CD8-positive, alpha-beta memory T cell (primary cell): Measurements from ENCODE around the gene POLE4. TPM values are rescaled to one million over a fixed set of nuclear protein-coding genes. Genes with fewer than 3 reads are reported as not detected.
A peak's percentile ranks its signal among the peaks of the same experiment; 100 is the strongest.

ENCODE experiments used
- CTCF ChIA-PET: fragments of 350-600 bp; sonication (Branson Sonifier 250); formaldehyde crosslinking; loops from one replicate; lab custom pipeline; 2021; ENCODE audit warnings: antibody characterized with exemption; lab: Charles Lee
- POLR2A ChIA-PET: fragments of 350-600 bp; sonication (Branson Sonifier 250); formaldehyde crosslinking; loops from one replicate; lab custom pipeline; 2021; ENCODE audit warnings: antibody characterized with exemption; lab: Charles Lee
- DNase-seq, 5 donors: peaks; one replicate each; pipeline versions ENCODE4 v3.0.0 to v3.0.0-alpha.2; 2020 to 2022; ENCODE audit warnings: mixed read lengths in 1 of 5
- H3K27ac ChIP-seq: one replicate; pipeline ENCODE4 v1.7.0; 2013; ENCODE audit warnings: low read depth, mild to moderate bottlenecking, low read length, moderate library complexity
- H3K27me3 ChIP-seq: 2 replicates; pipeline ENCODE4 v1.7.0; 2013; ENCODE audit warnings: low read length, mild to moderate bottlenecking; ENCODE audit not compliant: insufficient read depth, poor library complexity, severe bottlenecking
- H3K36me3 ChIP-seq: 2 replicates; pipeline ENCODE4 v1.7.0; 2013; ENCODE audit warnings: mild to moderate bottlenecking, low read length, moderate library complexity; ENCODE audit not compliant: insufficient read depth
- H3K4me1 ChIP-seq: 2 replicates; pipeline ENCODE4 v1.7.0; 2013; ENCODE audit warnings: mild to moderate bottlenecking, low read length, moderate library complexity; ENCODE audit not compliant: insufficient read depth
- H3K4me3 ChIP-seq: 2 replicates; pipeline ENCODE4 v1.7.0; 2013; ENCODE audit warnings: mild to moderate bottlenecking, low read length
- H3K9me3 ChIP-seq: 2 replicates; pipeline ENCODE4 v1.7.0; 2013; ENCODE audit warnings: mild to moderate bottlenecking, low read length
- H3K27ac Mint-ChIP-seq, 8 donors: one replicate each; pipeline ENCODE4 v1.8.0; 2020 to 2021; ENCODE audit warnings: mixed read lengths in 8 of 8, mild to moderate bottlenecking in 6 of 8, inconsistent platforms in 3 of 8, moderate library complexity in 3 of 8
- H3K27me3 Mint-ChIP-seq, 2 donors: one replicate each; pipeline ENCODE4 v1.8.0; 2020 to 2021; ENCODE audit warnings: mixed read lengths in 2 of 2, mild to moderate bottlenecking in 1 of 2, moderate library complexity in 1 of 2
- H3K36me3 Mint-ChIP-seq, 3 donors: one replicate each; pipeline ENCODE4 v1.8.0; 2020 to 2021; ENCODE audit warnings: mixed read lengths in 3 of 3, inconsistent platforms in 1 of 3, mild to moderate bottlenecking in 1 of 3
- H3K4me1 Mint-ChIP-seq, 3 donors: one replicate each; pipeline ENCODE4 v1.8.0; 2020 to 2021; ENCODE audit warnings: mixed read lengths in 3 of 3, inconsistent platforms in 1 of 3, mild to moderate bottlenecking in 1 of 3
- H3K4me3 Mint-ChIP-seq, 7 donors: one replicate each; pipeline ENCODE4 v1.8.0; 2020 to 2021; ENCODE audit warnings: mixed read lengths in 7 of 7, mild to moderate bottlenecking in 6 of 7, moderate library complexity in 4 of 7, inconsistent platforms in 2 of 7
- H3K9me3 Mint-ChIP-seq, 5 donors: one replicate each; pipeline ENCODE4 v1.8.0; 2020 to 2022; ENCODE audit warnings: mixed read lengths in 5 of 5, mild to moderate bottlenecking in 3 of 5, moderate library complexity in 2 of 5, inconsistent platforms in 1 of 5
- polyA plus RNA-seq: library from polyadenylated mRNA; unstranded; fragments of 300-500 nt; fragmentation: Illumina TruSeq; gene quantifications from one replicate; pipeline ENCODE4 v1.2.3, GENCODE V29; 2021
- total RNA-seq, 2 experiments: library from RNA; stranded (reverse); gene quantifications; one replicate each; pipeline ENCODE4 v1.2.3, GENCODE V29; 2021

The POLE4 gene
- total and polyA plus RNA-seq, 3 experiments from 2014 or later: 67.8 to 131 (median 68.6) TPM

GRCh38 chr2:75003773-75004172 is 45.3 kb downstream of the POLE4 start:
- no peak overlapping the region for H3K4me3 ChIP-seq
- ChIA-PET POLR2A (no interaction called here), CTCF (no interaction called here)
- Mint-ChIP-seq H3K36me3 (peaks cover 5 to 26% (median 13%) of the 10 kb centered on the region in 3 donors), H3K27ac (no peak overlapping the region), H3K9me3 (peaks cover 0 to 2% (median 0%) of the 10 kb centered on the region in 5 donors), H3K27me3 (no peaks in the 10 kb centered on the region), H3K4me3 (no peak overlapping the region), H3K4me1 (no peaks in the 10 kb centered on the region)
- H3K27ac ChIP-seq: no peak overlapping the region
- no peaks in the 10 kb centered on the region for H3K4me1 ChIP-seq
- no peaks in the 10 kb centered on the region for H3K36me3 ChIP-seq
- H3K9me3 ChIP-seq: no peaks in the 10 kb centered on the region
- no peaks in the 10 kb centered on the region for H3K27me3 ChIP-seq
- no peak for DNase-seq

GRCh38 chr2:75006041-75006440 is 47.6 kb downstream of the POLE4 start:
- Mint-ChIP-seq H3K36me3 (peaks cover 5 to 15% (median 13%) of the 10 kb centered on the region in 3 donors), H3K27ac (peak overlapping the region in 1 of 8 donors; percentile 33), H3K4me1 (no peaks in the 10 kb centered on the region), H3K4me3 (no peak overlapping the region), H3K27me3 (peaks cover 0 to 1% of the 10 kb centered on the region in 2 donors), H3K9me3 (no peaks in the 10 kb centered on the region)
- DNase-seq: no peak
- POLR2A ChIA-PET: no interaction called here
- H3K27ac ChIP-seq: no peak overlapping the region
- no peaks in the 10 kb centered on the region for H3K9me3 ChIP-seq
- no peak overlapping the region for H3K4me3 ChIP-seq
- CTCF ChIA-PET: no interaction called here
- H3K4me1 ChIP-seq: no peaks in the 10 kb centered on the region
- H3K27me3 ChIP-seq: no peaks in the 10 kb centered on the region
- no peaks in the 10 kb centered on the region for H3K36me3 ChIP-seq

GRCh38 chr2:75007061-75007460 is 48.6 kb downstream of the POLE4 start:
- Histone ChIP-seq H3K27ac (no peak overlapping the region), H3K4me1 (no peaks in the 10 kb centered on the region), H3K27me3 (no peaks in the 10 kb centered on the region), H3K9me3 (no peaks in the 10 kb centered on the region), H3K36me3 (no peaks in the 10 kb centered on the region), H3K4me3 (no peak overlapping the region)
- no peak for DNase-seq
- H3K27me3 Mint-ChIP-seq: peaks cover 0 to 3% of the 10 kb centered on the region in 2 donors
- H3K4me3 Mint-ChIP-seq: no peak overlapping the region
- CTCF ChIA-PET: no interaction called here
- POLR2A ChIA-PET: no interaction called here
- peaks cover 5 to 15% (median 13%) of the 10 kb centered on the region in 3 donors for H3K36me3 Mint-ChIP-seq
- no peak overlapping the region for H3K27ac Mint-ChIP-seq
- no peaks in the 10 kb centered on the region for H3K4me1 Mint-ChIP-seq
- H3K9me3 Mint-ChIP-seq: no peaks in the 10 kb centered on the region

DNA sequence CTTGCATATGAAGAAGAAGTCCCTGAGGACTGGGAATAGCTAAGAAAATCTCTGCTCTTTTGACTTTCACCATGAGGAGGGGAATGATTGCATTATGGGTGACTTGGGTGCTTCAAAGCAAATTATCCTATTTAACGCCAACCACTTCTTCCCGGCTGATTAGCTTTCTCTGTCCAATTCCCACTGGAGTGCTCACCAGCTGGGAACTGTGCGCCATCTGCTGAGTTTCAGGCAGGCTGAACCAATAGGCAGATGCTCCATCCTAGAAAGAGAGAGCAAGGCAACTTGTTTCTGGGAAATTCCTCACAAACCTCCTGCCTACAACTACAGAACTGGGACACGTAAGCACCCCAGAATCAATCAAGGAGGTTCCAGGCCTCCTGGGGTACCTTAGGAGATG is 49.4 kb downstream of the POLE4 start:
- Histone ChIP-seq H3K4me1 (no peaks in the 10 kb centered on the region), H3K36me3 (no peaks in the 10 kb centered on the region), H3K9me3 (no peaks in the 10 kb centered on the region), H3K27me3 (no peaks in the 10 kb centered on the region), H3K27ac (no peak overlapping the region), H3K4me3 (no peak overlapping the region)
- no peak overlapping the region for H3K27ac Mint-ChIP-seq
- DNase-seq: no peak
- no peak overlapping the region for H3K4me3 Mint-ChIP-seq
- H3K9me3 Mint-ChIP-seq: no peaks in the 10 kb centered on the region
- H3K4me1 Mint-ChIP-seq: no peaks in the 10 kb centered on the region
- H3K36me3 Mint-ChIP-seq: peaks cover 5 to 23% (median 13%) of the 10 kb centered on the region in 3 donors
- ChIA-PET POLR2A (no interaction called here), CTCF (no interaction called here)
- H3K27me3 Mint-ChIP-seq: peaks cover 0 to 3% of the 10 kb centered on the region in 2 donors

DNA sequence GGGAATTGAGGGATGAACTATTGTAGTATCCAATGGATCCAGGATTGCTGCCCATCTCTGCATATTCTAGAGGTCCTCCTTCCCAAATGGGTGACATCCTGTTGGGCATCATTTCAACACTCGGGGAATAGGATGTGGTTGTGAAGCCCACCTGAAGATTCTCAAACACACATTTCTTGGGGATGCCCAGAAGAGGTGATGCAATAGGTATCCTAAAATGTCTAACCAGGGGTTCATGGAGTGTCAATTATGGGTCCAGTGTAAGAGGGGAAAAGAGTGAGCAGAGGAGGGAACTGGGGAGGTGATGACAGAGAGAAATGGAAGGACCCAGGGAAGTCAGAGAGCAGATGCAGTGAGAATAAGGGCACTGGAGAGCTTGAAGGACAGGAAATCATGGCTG is 52.1 kb downstream of the POLE4 start:
- H3K36me3 Mint-ChIP-seq: peaks cover 2 to 35% (median 15%) of the 10 kb centered on the region in 3 donors
- POLR2A ChIA-PET: no interaction called here
- H3K4me1 Mint-ChIP-seq: no peaks in the 10 kb centered on the region
- no peak overlapping the region for H3K27ac Mint-ChIP-seq
- CTCF ChIA-PET: no interaction called here
- Histone ChIP-seq H3K9me3 (no peaks in the 10 kb centered on the region), H3K27me3 (no peaks in the 10 kb centered on the region), H3K4me1 (no peaks in the 10 kb centered on the region), H3K36me3 (no peaks in the 10 kb centered on the region), H3K4me3 (no peak overlapping the region), H3K27ac (no peak overlapping the region)
- no peak for DNase-seq
- peaks cover 0 to 10% (median 2%) of the 10 kb centered on the region in 5 donors for H3K9me3 Mint-ChIP-seq
- no peak overlapping the region for H3K4me3 Mint-ChIP-seq
- H3K27me3 Mint-ChIP-seq: peaks cover 0 to 6% of the 10 kb centered on the region in 2 donors

GRCh38 chr2:75012080-75012479 is 53.6 kb downstream of the POLE4 start:
- H3K9me3 ChIP-seq: no peaks in the 10 kb centered on the region
- Mint-ChIP-seq H3K36me3 (peaks cover 2 to 28% (median 12%) of the 10 kb centered on the region in 3 donors), H3K9me3 (peaks cover 0 to 10% (median 2%) of the 10 kb centered on the region in 5 donors), H3K27ac (no peak overlapping the region), H3K27me3 (peaks cover 0 to 6% of the 10 kb centered on the region in 2 donors), H3K4me3 (no peak overlapping the region), H3K4me1 (no peaks in the 10 kb centered on the region)
- H3K27me3 ChIP-seq: no peaks in the 10 kb centered on the region
- no peaks in the 10 kb centered on the region for H3K4me1 ChIP-seq
- DNase-seq: no peak
- H3K27ac ChIP-seq: no peak overlapping the region
- ChIA-PET CTCF (no interaction called here), POLR2A (no interaction called here)
- no peak overlapping the region for H3K4me3 ChIP-seq
- H3K36me3 ChIP-seq: no peaks in the 10 kb centered on the region

GRCh38 chr2:75018162-75018561 is 59.7 kb downstream of the POLE4 start:
- ChIA-PET CTCF (no interaction called here), POLR2A (no interaction called here)
- Mint-ChIP-seq H3K9me3 (peaks cover 0 to 10% (median 4%) of the 10 kb centered on the region in 5 donors), H3K4me3 (no peak overlapping the region), H3K4me1 (no peaks in the 10 kb centered on the region), H3K27ac (no peak overlapping the region), H3K27me3 (peaks cover 0 to 2% of the 10 kb centered on the region in 2 donors), H3K36me3 (peaks cover 0 to 13% (median 5%) of the 10 kb centered on the region in 3 donors)
- Histone ChIP-seq H3K4me1 (no peaks in the 10 kb centered on the region), H3K36me3 (no peaks in the 10 kb centered on the region), H3K4me3 (no peak overlapping the region), H3K9me3 (no peaks in the 10 kb centered on the region), H3K27ac (no peak overlapping the region), H3K27me3 (no peaks in the 10 kb centered on the region)
- DNase-seq: no peak
